Measurements from ENCODE around the gene SYK.

GRCh38 chr9:90864779-90865178 is 63.2 kb downstream of the SYK start:
- TF ChIP-seq POLR2A (IDR thresholded peaks at IDR 0.05; ENCODE audit: low read depth, low read length): no peak
- TF ChIP-seq POLR2AphosphoS5 (IDR thresholded peaks at IDR 0.05; ENCODE audit: low read depth, low read length): no peak
- no peak for TF ChIP-seq TAF1 (IDR thresholded peaks at IDR 0.05; ENCODE audit: low read depth, low read length)
- TF ChIP-seq SPI1 (IDR thresholded peaks at IDR 0.05; ENCODE audit: low read depth, low read length): no peak
- TF ChIP-seq POU2F2 (IDR thresholded peaks at IDR 0.05; ENCODE audit: low read depth, low read length): no peak
- no peak for TF ChIP-seq PAX5 (IDR thresholded peaks at IDR 0.05; ENCODE audit: insufficient read depth, low read length, severe bottlenecking)

All from GM12891 (cell line).